Myometrial cell (primary cell): ENCODE measurements around the gene OR8U1. TPM values are rescaled to one million over a fixed set of nuclear protein-coding genes. Genes with fewer than 3 reads are reported as not detected.

Experiments used
- total RNA-seq: library from RNA; depleted of rRNA; stranded (reverse); fragments of >200 nt; gene quantifications from 2 replicates; pipeline ENCODE4 v1.2.3, GENCODE V29; 2015

Gene OR8U1
- not detected in 2 replicates for total RNA-seq

DNA sequence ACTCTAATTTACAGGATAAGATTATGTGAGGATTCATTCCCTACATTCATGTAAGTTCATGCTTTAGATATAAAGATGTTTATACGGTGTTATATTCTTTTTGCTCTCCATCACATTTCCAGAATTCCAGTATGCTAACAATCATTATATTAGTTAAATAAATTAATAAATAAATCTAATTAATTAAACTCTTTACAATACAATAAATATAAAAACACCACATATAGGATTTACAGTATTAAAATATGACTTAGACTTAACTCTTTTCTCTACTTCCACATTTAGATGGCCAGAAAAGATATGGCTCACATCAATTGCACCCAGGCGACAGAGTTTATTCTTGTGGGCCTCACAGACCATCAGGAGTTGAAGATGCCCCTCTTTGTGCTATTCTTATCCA lies at the start of gene OR8U1:
TSS of gene OR8U1 (plus strand) at position 301 of the 400 bp plus-strand sequence. CDS start at position 301, 0 bp downstream.

DNA sequence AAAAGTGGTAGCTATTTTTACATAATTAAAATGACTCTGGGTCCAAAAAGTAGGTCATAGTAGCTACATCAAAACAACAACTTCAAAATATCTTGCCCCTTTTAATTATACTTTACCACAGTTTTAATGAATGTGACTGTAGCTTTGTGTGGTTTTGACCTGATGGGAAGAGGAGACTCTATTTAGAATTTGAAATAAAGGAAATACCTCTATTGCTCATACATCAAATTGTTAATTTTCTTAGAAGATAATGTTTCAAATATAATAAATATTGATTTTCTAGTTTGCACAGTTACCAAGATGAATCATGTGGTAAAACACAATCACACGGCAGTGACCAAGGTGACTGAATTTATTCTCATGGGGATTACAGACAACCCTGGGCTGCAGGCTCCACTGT lies 29.7 kb upstream of the OR8U1 start, which contains the start of gene OR8K1:
TSS of gene OR8K1 (plus strand) at position 301 of the 400 bp plus-strand sequence. CDS start at position 301, 0 bp downstream.

DNA sequence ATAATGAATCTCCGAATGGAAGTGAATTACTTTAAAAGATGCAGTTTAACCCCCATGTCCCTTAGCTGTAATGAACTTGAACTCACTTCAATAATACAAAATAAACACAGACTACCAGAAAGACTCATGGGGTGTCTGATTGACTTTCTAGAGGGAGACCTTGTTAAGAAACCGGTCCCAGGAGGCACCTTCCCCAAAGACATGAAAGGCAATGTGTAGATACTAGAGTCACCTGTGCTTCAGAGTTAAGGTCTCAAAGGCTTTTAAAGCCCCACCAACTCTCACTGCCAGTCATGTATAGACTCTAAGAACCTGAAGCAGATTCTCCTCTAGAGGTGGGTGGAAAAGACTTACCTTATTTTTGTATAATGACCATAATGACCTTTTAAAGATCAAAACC lies 21.4 kb upstream of the OR8U1 start, which contains the start of gene OR8J1:
TSS of gene OR8J1 (plus strand) at position 301 of the 400 bp plus-strand sequence. CDS start 5,956 bp downstream, outside the sequence.

DNA sequence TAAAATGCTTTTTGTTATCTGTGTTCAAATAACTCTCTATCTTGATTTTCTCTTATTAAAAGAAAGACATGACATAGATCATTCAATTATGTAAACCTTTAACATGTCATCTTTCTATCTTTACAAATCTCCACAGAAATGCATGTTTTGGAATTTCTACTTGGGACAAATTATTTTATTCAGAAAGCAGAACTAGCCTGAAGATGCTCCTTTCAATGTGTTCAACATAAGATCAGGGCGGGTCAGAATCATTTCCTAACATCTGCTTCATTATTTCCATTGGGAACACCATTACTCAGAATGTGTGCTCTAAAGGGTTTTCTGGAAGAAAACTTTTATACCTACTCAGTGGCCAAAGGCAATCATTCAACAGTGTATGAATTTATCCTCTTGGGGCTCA lies 37.0 kb downstream of the OR8U1 start, which contains the start of gene OR5AL1:
TSS of gene OR5AL1 (plus strand) at position 301 of the 400 bp plus-strand sequence.

Other genes starting within 250 kb of the OR8U1 start
- not detected in 2 replicates for gene OR8J3, start 235.4 kb upstream of the OR8U1 start, total RNA-seq
- not detected in 2 replicates for gene OR8K5, start 215.3 kb upstream of the OR8U1 start, total RNA-seq
- not detected in 2 replicates for gene OR5J2, start 199.0 kb upstream of the OR8U1 start, total RNA-seq
- not detected in 2 replicates for gene OR5T2, start 141.4 kb upstream of the OR8U1 start, total RNA-seq
- not detected in 2 replicates for gene OR5T3, start 123.4 kb upstream of the OR8U1 start, total RNA-seq
- gene OR5T1, start 101.5 kb upstream of the OR8U1 start, total RNA-seq = not detected in 2 replicates
- not detected in 2 replicates for gene OR8H1, start 83.4 kb upstream of the OR8U1 start, total RNA-seq
- gene OR8K3, start 60.5 kb upstream of the OR8U1 start, total RNA-seq = not detected in 2 replicates
- not detected in 2 replicates for gene OR8K1, start 29.6 kb upstream of the OR8U1 start, total RNA-seq
- gene OR8J1, start 21.3 kb upstream of the OR8U1 start, total RNA-seq = not detected in 2 replicates
- not detected in 2 replicates for gene OR5AL1, start 37.1 kb downstream of the OR8U1 start, total RNA-seq
- gene OR5M3, start 97.7 kb downstream of the OR8U1 start, total RNA-seq = not detected in 2 replicates
- gene OR5M8, start 115.7 kb downstream of the OR8U1 start, total RNA-seq = not detected in 2 replicates
- gene OR5M11, start 167.6 kb downstream of the OR8U1 start, total RNA-seq = not detected in 2 replicates
- gene OR5M10, start 202.1 kb downstream of the OR8U1 start, total RNA-seq = not detected in 2 replicates
- not detected in 2 replicates for gene OR5M1, start 239.2 kb downstream of the OR8U1 start, total RNA-seq